Mucosa of descending colon (tissue), 3 donors: ENCODE results near the gene S100A3. TPM values are rescaled to one million over a fixed set of nuclear protein-coding genes. Genes with fewer than 3 reads are reported as not detected.

Source experiments
- ATAC-seq: fragments of 200-7000 bp; cut with Tn5 transposase; one replicate; pipeline ENCODE4 v1.9.1; 2020; ENCODE audit warnings: mild to moderate bottlenecking, moderate library complexity
- DNase-seq, 3 donors: peaks; one replicate each; pipeline ENCODE4 v3.0.0-alpha.2; 2020
- H3K36me3 ChIP-seq: fragments of 200-600 bp; one replicate; pipeline ENCODE4 v1.8.0; 2021; ENCODE audit warnings: low read depth, mild to moderate bottlenecking
- H3K4me1 ChIP-seq: fragments of 200-600 bp; one replicate; pipeline ENCODE4 v1.8.0; 2021; ENCODE audit warnings: low read depth, mild to moderate bottlenecking
- H3K4me3 ChIP-seq: fragments of 200-600 bp; one replicate; pipeline ENCODE4 v1.8.0; 2021; ENCODE audit warnings: mild to moderate bottlenecking
- H3K9me3 ChIP-seq: fragments of 200-600 bp; one replicate; pipeline ENCODE4 v1.8.0; 2021; ENCODE audit warnings: mild to moderate bottlenecking
- intact Hi-C, 2 donors: fragments of 100-400 bp; cut with DNase I in 1 of 2; cut with micrococcal nuclease in 1 of 2; formaldehyde crosslinking; loops; one replicate each; pipeline versions ENCODE4 v1.11.0 to v1.11.1; 2022; cut with DNase I, micrococcal nuclease
- total RNA-seq, 3 donors: library from RNA; stranded (reverse); fragmentation: NEBNext Ultra II Directional in 2 of 3; extraction: Animal tissue kit (Norgen Biotek cat#: 25700) in 2 of 3; gene quantifications; one replicate each; pipeline versions ENCODE4 v1.2.1 to v1.2.4, GENCODE V29; 2021 to 2023
- TF ChIP-seq, protein P1 (sequence below): fragments of 200-600 bp; IDR thresholded peaks from one replicate; pipeline ENCODE4 v1.8.0; 2022; ENCODE audit warnings: antibody characterized with exemption, mild to moderate bottlenecking
- donor health status: DM: no; HTN: no; CAD: no; lungs with moderate emphysema.
- donor health status: DM: no; HTN: no; CAD: no.
- donor health status: DM: no; HTN: yes; CAD: no.

S100A3 gene
- total RNA-seq, 3 donors from 2014 or later = 0.85 to 2.2 TPM; not detected in 1

GRCh38 chr1:153536671-153537375 is 12.2 kb downstream of the S100A3 start:
- no peaks in the 10 kb centered on the region for H3K36me3 ChIP-seq
- peaks cover 50% of the 10 kb centered on the region for H3K4me1 ChIP-seq
- intact Hi-C loops = no loop called here
- DNase-seq (peak; percentile 83 to 88 (median 87)), ATAC-seq (peak; percentile 60)
- TF ChIP-seq, protein P1, sequence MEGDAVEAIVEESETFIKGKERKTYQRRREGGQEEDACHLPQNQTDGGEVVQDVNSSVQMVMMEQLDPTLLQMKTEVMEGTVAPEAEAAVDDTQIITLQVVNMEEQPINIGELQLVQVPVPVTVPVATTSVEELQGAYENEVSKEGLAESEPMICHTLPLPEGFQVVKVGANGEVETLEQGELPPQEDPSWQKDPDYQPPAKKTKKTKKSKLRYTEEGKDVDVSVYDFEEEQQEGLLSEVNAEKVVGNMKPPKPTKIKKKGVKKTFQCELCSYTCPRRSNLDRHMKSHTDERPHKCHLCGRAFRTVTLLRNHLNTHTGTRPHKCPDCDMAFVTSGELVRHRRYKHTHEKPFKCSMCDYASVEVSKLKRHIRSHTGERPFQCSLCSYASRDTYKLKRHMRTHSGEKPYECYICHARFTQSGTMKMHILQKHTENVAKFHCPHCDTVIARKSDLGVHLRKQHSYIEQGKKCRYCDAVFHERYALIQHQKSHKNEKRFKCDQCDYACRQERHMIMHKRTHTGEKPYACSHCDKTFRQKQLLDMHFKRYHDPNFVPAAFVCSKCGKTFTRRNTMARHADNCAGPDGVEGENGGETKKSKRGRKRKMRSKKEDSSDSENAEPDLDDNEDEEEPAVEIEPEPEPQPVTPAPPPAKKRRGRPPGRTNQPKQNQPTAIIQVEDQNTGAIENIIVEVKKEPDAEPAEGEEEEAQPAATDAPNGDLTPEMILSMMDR = no peak
- no peaks in the 10 kb centered on the region for H3K9me3 ChIP-seq
- no peak overlapping the region for H3K4me3 ChIP-seq

DNA sequence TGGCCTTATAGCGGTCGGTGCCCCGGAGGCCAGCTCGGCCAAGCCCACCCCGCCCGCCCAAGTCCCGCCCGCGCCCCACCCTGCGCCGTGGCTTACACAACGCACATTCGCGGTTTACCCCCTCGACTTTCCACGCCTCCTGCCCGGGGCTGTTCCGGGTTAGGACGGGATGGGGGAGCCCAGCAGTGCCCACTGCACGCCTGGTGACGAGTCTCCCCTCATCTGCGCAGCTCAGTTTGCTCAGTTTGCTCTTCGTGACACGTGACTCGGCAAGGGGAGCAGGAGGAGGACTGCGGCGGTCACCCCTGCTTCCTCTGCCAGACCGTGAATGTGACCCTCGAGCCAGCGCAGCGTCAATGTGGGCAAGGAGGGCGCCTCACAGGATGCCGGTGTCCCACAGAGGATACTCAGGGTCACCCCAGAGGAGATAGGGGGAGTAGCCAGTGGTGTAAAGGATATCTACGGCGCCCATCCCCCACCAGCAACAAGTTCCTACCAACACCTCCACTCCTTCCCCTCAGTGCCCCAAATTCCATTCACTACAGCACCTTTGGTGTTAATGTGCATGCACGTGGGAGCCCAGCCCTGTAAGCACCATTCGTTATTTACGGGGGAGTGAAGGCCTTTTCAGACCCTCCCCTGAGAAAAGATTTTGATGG is 12.9 kb downstream of the S100A3 start:
- H3K4me1 ChIP-seq = peaks cover 52% of the 10 kb centered on the region
- intact Hi-C loops = no loop called here
- peak; percentile 64 for ATAC-seq
- no peaks in the 10 kb centered on the region for H3K36me3 ChIP-seq
- TF ChIP-seq, protein P1 = no peak
- peak overlapping the region; percentile 74 for H3K4me3 ChIP-seq
- DNase-seq = peak; percentile 91 to 95 (median 94)
- H3K9me3 ChIP-seq = no peaks in the 10 kb centered on the region

DNA sequence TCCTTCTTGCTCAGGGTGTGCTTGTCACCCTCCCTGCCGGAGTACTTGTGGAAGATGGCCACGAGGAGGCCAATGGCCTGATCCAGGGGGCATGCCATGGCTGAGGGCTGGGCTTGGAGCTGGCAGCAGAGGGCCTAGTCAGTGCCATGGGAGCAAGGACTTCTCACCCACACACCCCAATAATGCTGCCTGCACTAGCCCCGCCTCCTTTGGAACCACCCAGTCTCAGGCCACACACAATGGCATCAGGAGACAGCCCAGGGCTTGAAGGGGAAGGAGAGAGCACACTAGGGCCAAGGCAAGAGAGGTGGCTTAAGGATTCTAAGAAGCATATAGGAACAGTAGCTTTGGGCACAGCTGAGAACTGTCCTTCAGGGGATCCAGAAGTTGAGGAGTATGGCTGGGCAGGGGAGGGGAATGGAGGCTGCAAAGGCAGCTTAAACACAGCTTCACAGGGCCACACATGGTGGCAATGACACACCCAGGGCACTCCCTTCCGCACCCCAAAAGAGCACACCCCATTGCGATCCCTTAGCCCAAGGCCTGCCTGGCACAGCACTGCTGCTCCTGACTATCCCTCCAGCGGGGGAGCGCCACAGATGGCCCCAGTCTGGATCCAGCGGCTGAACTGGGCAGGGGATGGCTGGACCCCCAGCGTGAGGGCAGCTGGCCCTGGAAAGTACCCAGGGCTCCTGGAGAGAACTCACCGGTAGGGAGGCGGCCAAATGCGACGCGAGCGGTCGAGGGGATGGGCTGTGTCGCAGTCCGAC is 13.6 kb downstream of the S100A3 start, which contains the start of gene S100A6:
TSS of gene S100A6 (minus strand) at position 750 of the 770 bp plus-strand sequence. CDS start at position 98, 652 bp downstream.
- TF ChIP-seq, protein P1 = no peak
- Histone ChIP-seq H3K36me3 (no peaks in the 10 kb centered on the region), H3K4me3 (peak within 1 kb of the TSS; percentile 74), H3K4me1 (peaks cover 50% of the 10 kb centered on the region), H3K9me3 (no peaks in the 10 kb centered on the region)
- intact Hi-C loops = no loop called here
- DNase-seq = peak; percentile 77 to 85 (median 79)
- ATAC-seq = peak; percentile 18

DNA sequence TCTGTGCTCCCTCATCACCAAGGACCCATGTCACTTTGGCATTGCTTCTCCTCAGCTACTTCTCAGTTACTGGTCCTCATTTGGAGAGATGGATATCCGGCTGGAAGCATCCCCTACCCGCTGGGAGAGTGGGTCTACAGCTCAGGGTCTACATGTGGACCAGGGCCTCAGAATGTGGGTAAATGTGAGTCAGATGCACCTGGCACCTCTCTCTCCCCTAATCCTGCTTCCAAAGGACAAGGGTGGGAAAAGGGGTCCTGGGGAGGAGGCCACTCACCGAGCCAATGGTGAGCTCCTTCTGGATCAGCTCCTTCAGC is 14.2 kb downstream of the S100A3 start:
- Histone ChIP-seq H3K4me1 (peaks cover 50% of the 10 kb centered on the region), H3K4me3 (peak overlapping the region; percentile 74), H3K36me3 (no peaks in the 10 kb centered on the region), H3K9me3 (no peaks in the 10 kb centered on the region)
- ATAC-seq (no peak), DNase-seq (no peak)
- TF ChIP-seq, protein P1 = no peak
- intact Hi-C loops = loop anchor here (5.0 kb wide), 1 partner anchor 32 kb away; the partner anchor contains the start of gene S100A2 (in 2 of the 2)

- Histone ChIP-seq H3K4me3 (peak overlapping the region; percentile 74), H3K9me3 (no peaks in the 10 kb centered on the region), H3K4me1 (peaks cover 50% of the 10 kb centered on the region), H3K36me3 (no peaks in the 10 kb centered on the region)
- TF ChIP-seq, protein P1 = no peak
- intact Hi-C loops = loop anchor here (5.0 kb wide), 1 partner anchor 33 kb away; the partner anchor contains the start of gene S100A2 (in 2 of the 2)
- ATAC-seq = no peak
- peak in 1 of 3 donors; percentile 13 for DNase-seq
These were observed 14.7 kb downstream of the S100A3 start for GRCh38 chr1:153534226-153534924.
